ENCODE measurements around the gene NLRP8.

The NLRP8 gene

GRCh38 chr19:55947532-55947931 is at the start of gene NLRP8:
Gene NLRP8 (plus strand): TSS chr19:55947832.
- in situ Hi-C loops (cut with MboI; ENCODE audit: low pct_unique_long_range_greater_than_20kb, low sequenced_read_pairs, unreplicated experiment): no loop called here
- TF ChIP-seq CTCF (IDR thresholded peaks at IDR 0.05; ENCODE audit: extremely low read depth, insufficient read depth, missing control alignments): no peak
- no peak for DNase-seq (ENCODE audit: low spot score)

GRCh38 chr19:55898911-55899310 is 48.7 kb upstream of the NLRP8 start:
- in situ Hi-C loops (cut with MboI; ENCODE audit: low pct_unique_long_range_greater_than_20kb, low sequenced_read_pairs, unreplicated experiment): no loop called here
- no peak for DNase-seq (ENCODE audit: low spot score)
- TF ChIP-seq CTCF (IDR thresholded peaks at IDR 0.05; ENCODE audit: extremely low read depth, insufficient read depth, missing control alignments): no peak

- in situ Hi-C loops (cut with MboI; ENCODE audit: low pct_unique_long_range_greater_than_20kb, low sequenced_read_pairs, unreplicated experiment): no loop called here
- no peak for TF ChIP-seq CTCF (IDR thresholded peaks at IDR 0.05; ENCODE audit: extremely low read depth, insufficient read depth, missing control alignments)
- no peak for DNase-seq (ENCODE audit: low spot score)
These were observed 46.1 kb upstream of the NLRP8 start for GRCh38 chr19:55901369-55902079.

GRCh38 chr19:55902080-55902751 is 45.4 kb upstream of the NLRP8 start:
- in situ Hi-C loops (cut with MboI; ENCODE audit: low pct_unique_long_range_greater_than_20kb, low sequenced_read_pairs, unreplicated experiment): no loop called here
- TF ChIP-seq CTCF (IDR thresholded peaks at IDR 0.05; ENCODE audit: extremely low read depth, insufficient read depth, missing control alignments): no peak
- no peak for DNase-seq (ENCODE audit: low spot score)

- TF ChIP-seq CTCF (IDR thresholded peaks at IDR 0.05; ENCODE audit: extremely low read depth, insufficient read depth, missing control alignments): no peak
- in situ Hi-C loops (cut with MboI; ENCODE audit: low pct_unique_long_range_greater_than_20kb, low sequenced_read_pairs, unreplicated experiment): no loop called here
- DNase-seq (ENCODE audit: low spot score): no peak
These were observed 40.3 kb upstream of the NLRP8 start for GRCh38 chr19:55907286-55907685.

- no peak for TF ChIP-seq CTCF (IDR thresholded peaks at IDR 0.05; ENCODE audit: extremely low read depth, insufficient read depth, missing control alignments)
- in situ Hi-C loops (cut with MboI; ENCODE audit: low pct_unique_long_range_greater_than_20kb, low sequenced_read_pairs, unreplicated experiment): no loop called here
These were observed 39.9 kb upstream of the NLRP8 start for GRCh38 chr19:55907746-55908145.

More at GRCh38 chr19:55907746-55908145, 39.9 kb upstream of the NLRP8 start:
- DNase-seq (ENCODE audit: low spot score): no peak

Measured in GM13977 (cell line).